DMS153 (cell line): Measurements from ENCODE around the gene NKAIN4.

Experiments
- DNase-seq: peaks from one replicate; lab custom pipeline; 2025; lab: John Stamatoyannopoulos, UW

The NKAIN4 gene

GRCh38 chr20:63254232-63254605 lies at the start of gene NKAIN4:
TSS of gene NKAIN4 (minus strand) at chr20:63254463. CDS start at chr20:63254450, 13 bp downstream.
- DNase-seq, result no peak

GRCh38 chr20:63303095-63303666 lies 48.9 kb upstream of the NKAIN4 start:
- no peak for DNase-seq

- DNase-seq, result no peak
Observed at GRCh38 chr20:63301671-63302070, 47.4 kb upstream of the NKAIN4 start.

GRCh38 chr20:63298731-63299312 lies 44.6 kb upstream of the NKAIN4 start:
- DNase-seq, result no peak

GRCh38 chr20:63297796-63298572 lies 43.7 kb upstream of the NKAIN4 start:
- no peak for DNase-seq

- no peak for DNase-seq
Observed at GRCh38 chr20:63297371-63297781, 43.1 kb upstream of the NKAIN4 start.

GRCh38 chr20:63296531-63297299 lies 42.5 kb upstream of the NKAIN4 start:
- DNase-seq, result no peak

GRCh38 chr20:63295846-63296245 lies 41.6 kb upstream of the NKAIN4 start:
- DNase-seq, result no peak

GRCh38 chr20:63295422-63295821 lies 41.2 kb upstream of the NKAIN4 start:
- no peak for DNase-seq

- no peak for DNase-seq
Observed at GRCh38 chr20:63295018-63295417, 40.8 kb upstream of the NKAIN4 start.

GRCh38 chr20:63294536-63294900 lies 40.3 kb upstream of the NKAIN4 start:
- DNase-seq, result no peak

GRCh38 chr20:63293871-63294535 lies 39.7 kb upstream of the NKAIN4 start:
- no peak for DNase-seq

- DNase-seq, result no peak
Observed at GRCh38 chr20:63293456-63293855, 39.2 kb upstream of the NKAIN4 start.

GRCh38 chr20:63292904-63293303 lies 38.6 kb upstream of the NKAIN4 start, which contains the start of gene COL20A1:
TSS of gene COL20A1 (plus strand) at chr20:63293186. CDS start at chr20:63295108, 1,922 bp downstream.
- DNase-seq, result no peak

- DNase-seq, result no peak
Observed at GRCh38 chr20:63292292-63292701, 38.0 kb upstream of the NKAIN4 start.

- DNase-seq, result no peak
Observed at GRCh38 chr20:63291811-63292210, 37.5 kb upstream of the NKAIN4 start.

- no peak for DNase-seq
Observed at GRCh38 chr20:63290677-63291472, 36.6 kb upstream of the NKAIN4 start.

- DNase-seq, result no peak
Observed at GRCh38 chr20:63290136-63290676, 35.9 kb upstream of the NKAIN4 start.

- no peak for DNase-seq
Observed at GRCh38 chr20:63289311-63290135, 35.3 kb upstream of the NKAIN4 start.
